ENCODE measurements around the gene PTGER4.

PTGER4 gene

DNA sequence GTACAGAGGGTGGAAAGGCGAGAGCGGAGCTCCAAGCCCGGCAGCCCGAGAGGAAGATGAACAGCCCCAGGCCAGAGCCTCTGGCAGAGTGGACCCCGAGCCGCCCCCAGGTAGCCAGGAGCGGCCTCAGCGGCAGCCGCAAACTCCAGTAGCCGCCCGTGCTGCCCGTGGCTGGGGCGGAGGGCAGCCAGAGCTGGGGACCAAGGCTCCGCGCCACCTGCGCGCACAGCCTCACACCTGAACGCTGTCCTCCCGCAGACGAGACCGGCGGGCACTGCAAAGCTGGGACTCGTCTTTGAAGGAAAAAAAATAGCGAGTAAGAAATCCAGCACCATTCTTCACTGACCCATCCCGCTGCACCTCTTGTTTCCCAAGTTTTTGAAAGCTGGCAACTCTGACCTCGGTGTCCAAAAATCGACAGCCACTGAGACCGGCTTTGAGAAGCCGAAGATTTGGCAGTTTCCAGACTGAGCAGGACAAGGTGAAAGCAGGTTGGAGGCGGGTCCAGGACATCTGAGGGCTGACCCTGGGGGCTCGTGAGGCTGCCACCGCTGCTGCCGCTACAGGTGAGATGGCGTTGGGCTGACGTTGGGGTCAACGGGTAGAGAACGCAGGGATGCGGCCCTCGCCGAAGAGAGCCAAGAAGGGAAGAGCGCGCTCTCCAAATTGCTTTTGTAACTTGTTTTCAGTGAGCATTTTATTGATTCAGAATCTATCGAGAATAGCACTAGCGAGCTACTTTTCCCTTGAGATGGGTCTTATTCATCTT lies at the start of gene PTGER4:
Gene PTGER4 (plus strand): TSS at position 3 of the 769 bp plus-strand sequence. CDS start 1,079 bp downstream, outside the sequence.
- TF ChIP-seq, protein P1, sequence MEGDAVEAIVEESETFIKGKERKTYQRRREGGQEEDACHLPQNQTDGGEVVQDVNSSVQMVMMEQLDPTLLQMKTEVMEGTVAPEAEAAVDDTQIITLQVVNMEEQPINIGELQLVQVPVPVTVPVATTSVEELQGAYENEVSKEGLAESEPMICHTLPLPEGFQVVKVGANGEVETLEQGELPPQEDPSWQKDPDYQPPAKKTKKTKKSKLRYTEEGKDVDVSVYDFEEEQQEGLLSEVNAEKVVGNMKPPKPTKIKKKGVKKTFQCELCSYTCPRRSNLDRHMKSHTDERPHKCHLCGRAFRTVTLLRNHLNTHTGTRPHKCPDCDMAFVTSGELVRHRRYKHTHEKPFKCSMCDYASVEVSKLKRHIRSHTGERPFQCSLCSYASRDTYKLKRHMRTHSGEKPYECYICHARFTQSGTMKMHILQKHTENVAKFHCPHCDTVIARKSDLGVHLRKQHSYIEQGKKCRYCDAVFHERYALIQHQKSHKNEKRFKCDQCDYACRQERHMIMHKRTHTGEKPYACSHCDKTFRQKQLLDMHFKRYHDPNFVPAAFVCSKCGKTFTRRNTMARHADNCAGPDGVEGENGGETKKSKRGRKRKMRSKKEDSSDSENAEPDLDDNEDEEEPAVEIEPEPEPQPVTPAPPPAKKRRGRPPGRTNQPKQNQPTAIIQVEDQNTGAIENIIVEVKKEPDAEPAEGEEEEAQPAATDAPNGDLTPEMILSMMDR (conservative IDR thresholded peaks at IDR 0.05; ENCODE audit: low read depth, low read length): no peak

DNA sequence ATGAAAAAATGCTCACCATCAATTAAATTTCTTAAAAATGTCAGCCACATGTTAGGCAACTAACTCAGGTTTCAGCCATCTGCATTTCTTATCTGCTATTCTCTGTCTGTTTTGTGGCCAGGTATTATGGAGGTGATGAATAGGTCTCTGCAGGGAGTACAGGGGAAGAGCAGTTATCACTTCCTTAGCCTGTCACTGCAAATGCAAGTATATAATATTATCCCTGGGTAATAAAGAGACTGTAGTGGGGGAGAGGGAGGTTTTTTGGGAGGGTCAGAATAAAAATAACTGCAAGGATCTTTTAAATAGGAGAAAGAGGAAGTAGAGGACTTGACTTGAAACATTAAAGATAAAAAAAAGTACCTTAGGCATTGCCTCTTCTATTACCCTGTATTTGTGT lies 49.6 kb upstream of the PTGER4 start:
- Histone ChIP-seq H3K79me2 (ENCODE audit: insufficient read depth, low read depth) (no peaks in the 10 kb centered on the region), H4K20me1 (ENCODE audit: insufficient read depth) (no peaks in the 10 kb centered on the region), H2AFZ (ENCODE audit: low read depth) (no peak overlapping the region), H3K4me1 (ENCODE audit: low read depth, poor library complexity, severe bottlenecking) (no peaks in the 10 kb centered on the region), H3K36me3 (ENCODE audit: insufficient read depth) (no peaks in the 10 kb centered on the region), H3K27ac (no peak overlapping the region), H3K9ac (no peak overlapping the region), H3K4me3 (IDR thresholded peaks at IDR 0.05; ENCODE audit: insufficient read depth, low read depth, low read length) (no peak overlapping the region), H3K4me2 (no peak overlapping the region), H3K27me3 (ENCODE audit: insufficient read depth, low read depth) (no peaks in the 10 kb centered on the region)
- TF ChIP-seq, protein P1 (conservative IDR thresholded peaks at IDR 0.05; ENCODE audit: low read depth, low read length): no peak

More for the DNA sequence above, at the start of gene PTGER4:
- peak within 1 kb of the TSS; percentile 83 for H2AFZ ChIP-seq (ENCODE audit: low read depth)
- no peaks in the 10 kb centered on the region for H4K20me1 ChIP-seq (ENCODE audit: insufficient read depth)
- peak within 1 kb of the TSS; percentile 80 for H3K27ac ChIP-seq
- H3K79me2 ChIP-seq (ENCODE audit: insufficient read depth, low read depth): peaks cover 50% of the 10 kb centered on the region
- H3K27me3 ChIP-seq (ENCODE audit: insufficient read depth, low read depth): no peaks in the 10 kb centered on the region
- H3K4me1 ChIP-seq (ENCODE audit: low read depth, poor library complexity, severe bottlenecking): peaks cover 57% of the 10 kb centered on the region
- peak within 1 kb of the TSS; percentile 72 for H3K9ac ChIP-seq
- no peak within 1 kb of the TSS for H3K4me3 ChIP-seq (IDR thresholded peaks at IDR 0.05; ENCODE audit: insufficient read depth, low read depth, low read length)
- no peaks in the 10 kb centered on the region for H3K36me3 ChIP-seq (ENCODE audit: insufficient read depth)
- peak within 1 kb of the TSS; percentile 83 for H3K4me2 ChIP-seq

DNA sequence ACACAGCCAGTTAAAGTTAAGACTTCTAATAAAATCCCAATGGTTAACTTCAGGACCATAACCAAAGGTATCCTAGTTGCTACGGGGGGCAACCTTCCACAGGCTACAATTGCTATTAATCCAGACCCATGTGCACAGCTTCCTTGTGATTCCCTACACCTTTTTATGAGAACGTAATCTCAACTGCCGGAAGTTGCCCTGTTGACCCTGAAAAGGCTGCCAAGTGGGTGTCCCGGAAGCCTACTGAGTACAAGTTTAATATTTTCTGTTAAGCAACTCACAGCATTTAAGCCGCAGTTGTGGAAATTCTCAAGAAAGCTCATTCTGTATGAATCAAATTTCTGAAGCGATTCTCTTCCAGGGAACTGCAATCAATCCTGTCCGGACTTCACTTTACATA lies 48.5 kb upstream of the PTGER4 start:
- no peaks in the 10 kb centered on the region for H4K20me1 ChIP-seq (ENCODE audit: insufficient read depth)
- no peak overlapping the region for H3K4me2 ChIP-seq

DNA sequence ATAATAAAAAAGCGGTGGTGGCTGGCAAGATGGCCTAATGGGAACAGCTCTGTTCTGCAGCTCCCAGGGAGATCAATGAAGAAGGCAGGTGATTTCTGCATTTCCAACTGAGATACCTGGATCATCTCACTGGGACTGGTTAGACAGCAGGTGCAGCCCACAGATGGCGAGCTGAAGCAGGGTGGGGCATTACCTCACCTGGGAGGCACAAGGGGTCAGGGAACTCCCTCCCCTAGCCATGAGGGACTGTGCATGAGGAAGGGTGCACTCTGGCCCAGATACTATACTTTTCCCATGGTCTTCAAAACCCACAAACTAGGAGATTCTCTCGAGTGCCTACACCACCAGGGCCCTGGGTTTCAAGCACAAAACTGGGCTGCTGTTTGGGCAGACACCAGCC lies 45.6 kb upstream of the PTGER4 start:
- Histone ChIP-seq H3K4me1 (ENCODE audit: low read depth, poor library complexity, severe bottlenecking) (no peaks in the 10 kb centered on the region), H3K9ac (no peak overlapping the region), H3K27ac (no peak overlapping the region), H3K27me3 (ENCODE audit: insufficient read depth, low read depth) (no peaks in the 10 kb centered on the region), H2AFZ (ENCODE audit: low read depth) (no peak overlapping the region), H3K4me3 (IDR thresholded peaks at IDR 0.05; ENCODE audit: insufficient read depth, low read depth, low read length) (no peak overlapping the region), H4K20me1 (ENCODE audit: insufficient read depth) (no peaks in the 10 kb centered on the region), H3K36me3 (ENCODE audit: insufficient read depth) (no peaks in the 10 kb centered on the region), H3K79me2 (ENCODE audit: insufficient read depth, low read depth) (no peaks in the 10 kb centered on the region), H3K4me2 (no peak overlapping the region)
- TF ChIP-seq, protein P1 (conservative IDR thresholded peaks at IDR 0.05; ENCODE audit: low read depth, low read length): no peak

More for the DNA sequence above, 48.5 kb upstream of the PTGER4 start:
- Histone ChIP-seq H3K27ac (no peak overlapping the region), H3K27me3 (ENCODE audit: insufficient read depth, low read depth) (no peaks in the 10 kb centered on the region), H3K36me3 (ENCODE audit: insufficient read depth) (no peaks in the 10 kb centered on the region), H3K4me3 (IDR thresholded peaks at IDR 0.05; ENCODE audit: insufficient read depth, low read depth, low read length) (no peak overlapping the region), H2AFZ (ENCODE audit: low read depth) (no peak overlapping the region), H3K4me1 (ENCODE audit: low read depth, poor library complexity, severe bottlenecking) (no peaks in the 10 kb centered on the region), H3K9ac (no peak overlapping the region), H3K79me2 (ENCODE audit: insufficient read depth, low read depth) (no peaks in the 10 kb centered on the region)
- TF ChIP-seq, protein P1 (conservative IDR thresholded peaks at IDR 0.05; ENCODE audit: low read depth, low read length): no peak
